Type B pancreatic cell (in vitro differentiated cells): ENCODE results near the gene LRP1-AS. TPM values are rescaled to one million over a fixed set of nuclear protein-coding genes. Genes with fewer than 3 reads are reported as not detected.
A peak's percentile ranks its signal among the peaks of the same experiment; 100 is the strongest.

Experiments used
- DNase-seq: peaks from one replicate; pipeline ENCODE4 v3.0.0; 2021; ENCODE audit warnings: mixed read lengths; ENCODE audit not compliant: unreplicated experiment; ENCODE audit errors: extremely low spot score
- H3K27ac Mint-ChIP-seq: 2 replicates; pipeline ENCODE4 v1.8.0; 2021; ENCODE audit warnings: mild to moderate bottlenecking, mixed read lengths
- H3K27me3 Mint-ChIP-seq: 2 replicates; pipeline ENCODE4 v1.8.0; 2021; ENCODE audit warnings: mixed read lengths
- H3K36me3 Mint-ChIP-seq: 2 replicates; pipeline ENCODE4 v1.8.0; 2021; ENCODE audit warnings: mixed read lengths
- H3K4me1 Mint-ChIP-seq: one replicate; pipeline ENCODE4 v1.8.0; 2021; ENCODE audit warnings: mixed read lengths; ENCODE audit not compliant: unreplicated experiment
- H3K4me3 Mint-ChIP-seq: 2 replicates; pipeline ENCODE4 v1.8.0; 2021; ENCODE audit warnings: mild to moderate bottlenecking, mixed read lengths
- H3K9me3 Mint-ChIP-seq: 2 replicates; pipeline ENCODE4 v1.8.0; 2021; ENCODE audit warnings: mixed read lengths
- CTCF ChIP-seq: fragments of 200-600 bp; sonication (generic); conservative IDR thresholded peaks from 2 replicates; pipeline ENCODE4 v1.5.0; 2021; ENCODE audit warnings: antibody characterized with exemption, mild to moderate bottlenecking
- total RNA-seq: library from RNA; stranded (reverse); gene quantifications from 2 replicates; pipeline ENCODE4 v1.2.1, GENCODE V29; 2021; ENCODE audit warnings: low replicate concordance

Gene LRP1-AS
- total RNA-seq, 1 donor from 2014 or later, result not detected

- H3K4me1 Mint-ChIP-seq, result peaks cover 16% of the 10 kb centered on the region
- H3K4me3 Mint-ChIP-seq, result no peak overlapping the region
- H3K36me3 Mint-ChIP-seq, result peaks cover 19% of the 10 kb centered on the region
- peak overlapping the region; percentile 73 for H3K27ac Mint-ChIP-seq
- peak; percentile 86 for DNase-seq
- H3K27me3 Mint-ChIP-seq, result no peaks in the 10 kb centered on the region
- peak; percentile 94 for TF ChIP-seq CTCF
- H3K9me3 Mint-ChIP-seq, result no peaks in the 10 kb centered on the region
Observed at GRCh38 chr12:57182918-57183575, 35.6 kb upstream of the LRP1-AS start.

- H3K27me3 Mint-ChIP-seq, result no peaks in the 10 kb centered on the region
- peak overlapping the region; percentile 67 for H3K27ac Mint-ChIP-seq
- H3K36me3 Mint-ChIP-seq, result peaks cover 19% of the 10 kb centered on the region
- H3K4me3 Mint-ChIP-seq, result peak overlapping the region; percentile 4
- H3K4me1 Mint-ChIP-seq, result peaks cover 16% of the 10 kb centered on the region
- DNase-seq, result no peak
- no peaks in the 10 kb centered on the region for H3K9me3 Mint-ChIP-seq
- no peak for TF ChIP-seq CTCF
Observed at GRCh38 chr12:57181561-57182155, 34.2 kb upstream of the LRP1-AS start.

DNA sequence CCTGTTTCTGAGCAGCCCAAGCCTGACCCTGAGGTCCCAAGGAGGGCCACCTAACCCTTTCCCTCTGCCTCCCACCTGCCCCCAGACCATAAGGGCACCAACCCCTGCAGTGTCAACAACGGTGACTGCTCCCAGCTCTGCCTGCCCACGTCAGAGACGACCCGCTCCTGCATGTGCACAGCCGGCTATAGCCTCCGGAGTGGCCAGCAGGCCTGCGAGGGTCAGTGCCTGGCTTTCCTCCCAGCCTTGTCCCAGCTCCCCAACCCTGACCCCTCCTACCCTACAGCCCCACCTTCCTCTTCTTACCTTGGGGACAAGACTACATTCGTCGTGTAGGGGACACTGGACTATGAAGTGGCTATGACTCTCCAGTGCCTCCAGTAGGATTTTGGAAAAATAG lies 33.7 kb upstream of the LRP1-AS start:
- H3K4me3 Mint-ChIP-seq, result peak overlapping the region; percentile 4
- H3K27me3 Mint-ChIP-seq, result no peaks in the 10 kb centered on the region
- peaks cover 16% of the 10 kb centered on the region for H3K4me1 Mint-ChIP-seq
- H3K9me3 Mint-ChIP-seq, result no peaks in the 10 kb centered on the region
- no peak for TF ChIP-seq CTCF
- H3K27ac Mint-ChIP-seq, result peak overlapping the region; percentile 67
- H3K36me3 Mint-ChIP-seq, result peaks cover 19% of the 10 kb centered on the region
- DNase-seq, result no peak

DNA sequence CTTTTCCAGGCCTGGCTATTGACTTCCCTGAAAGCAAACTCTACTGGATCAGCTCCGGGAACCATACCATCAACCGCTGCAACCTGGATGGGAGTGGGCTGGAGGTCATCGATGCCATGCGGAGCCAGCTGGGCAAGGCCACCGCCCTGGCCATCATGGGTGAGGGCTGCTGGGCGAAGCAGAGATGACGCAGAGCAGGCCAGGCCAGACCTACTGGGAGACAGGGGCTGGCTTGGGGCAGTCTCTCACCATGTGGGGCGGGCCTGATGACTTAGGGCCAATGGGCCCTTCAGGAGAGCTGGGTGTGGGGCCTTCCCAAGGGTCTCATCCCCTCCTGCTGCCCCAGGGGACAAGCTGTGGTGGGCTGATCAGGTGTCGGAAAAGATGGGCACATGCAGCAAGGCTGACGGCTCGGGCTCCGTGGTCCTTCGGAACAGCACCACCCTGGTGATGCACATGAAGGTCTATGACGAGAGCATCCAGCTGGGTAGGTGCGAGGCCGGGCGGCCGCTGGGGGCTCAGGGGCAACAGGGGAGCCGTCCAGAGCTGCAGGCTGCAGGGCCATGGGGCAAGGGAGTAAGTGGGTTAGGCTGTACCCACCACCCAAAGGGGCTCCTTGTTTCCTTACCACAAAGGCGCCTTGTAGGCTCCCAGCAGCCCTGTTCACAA lies 33.0 kb upstream of the LRP1-AS start:
- H3K4me1 Mint-ChIP-seq, result peaks cover 16% of the 10 kb centered on the region
- no peak overlapping the region for H3K4me3 Mint-ChIP-seq
- H3K27me3 Mint-ChIP-seq, result no peaks in the 10 kb centered on the region
- peaks cover 19% of the 10 kb centered on the region for H3K36me3 Mint-ChIP-seq
- no peak for DNase-seq
- no peaks in the 10 kb centered on the region for H3K9me3 Mint-ChIP-seq
- TF ChIP-seq CTCF, result no peak
- no peak overlapping the region for H3K27ac Mint-ChIP-seq

DNA sequence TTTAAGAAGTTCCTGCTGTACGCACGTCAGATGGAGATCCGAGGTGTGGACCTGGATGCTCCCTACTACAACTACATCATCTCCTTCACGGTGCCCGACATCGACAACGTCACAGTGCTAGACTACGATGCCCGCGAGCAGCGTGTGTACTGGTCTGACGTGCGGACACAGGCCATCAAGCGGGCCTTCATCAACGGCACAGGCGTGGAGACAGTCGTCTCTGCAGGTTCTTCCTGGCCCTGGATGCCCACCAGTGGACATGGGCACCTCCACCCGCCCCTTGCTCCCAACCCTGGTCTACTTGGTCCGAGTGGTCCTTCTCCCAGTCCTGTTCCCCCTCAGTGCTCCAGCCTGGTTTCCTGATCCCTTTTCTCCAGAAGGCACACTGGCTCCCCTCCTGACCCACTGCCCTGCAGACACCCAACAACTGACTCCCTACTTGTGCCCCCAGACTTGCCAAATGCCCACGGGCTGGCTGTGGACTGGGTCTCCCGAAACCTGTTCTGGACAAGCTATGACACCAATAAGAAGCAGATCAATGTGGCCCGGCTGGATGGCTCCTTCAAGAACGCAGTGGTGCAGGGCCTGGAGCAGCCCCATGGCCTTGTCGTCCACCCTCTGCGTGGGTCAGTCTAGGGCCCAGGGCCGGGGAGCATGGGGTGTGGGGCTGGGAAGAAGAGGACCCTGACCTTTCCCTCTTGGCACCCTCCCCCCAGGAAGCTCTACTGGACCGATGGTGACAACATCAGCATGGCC lies 32.1 kb upstream of the LRP1-AS start:
- no peak overlapping the region for H3K27ac Mint-ChIP-seq
- DNase-seq, result no peak
- no peak for TF ChIP-seq CTCF
- peaks cover 16% of the 10 kb centered on the region for H3K4me1 Mint-ChIP-seq
- no peaks in the 10 kb centered on the region for H3K27me3 Mint-ChIP-seq
- peaks cover 19% of the 10 kb centered on the region for H3K36me3 Mint-ChIP-seq
- H3K9me3 Mint-ChIP-seq, result no peaks in the 10 kb centered on the region
- no peak overlapping the region for H3K4me3 Mint-ChIP-seq
